ENCODE results near the gene TECRL. TPM values are rescaled to one million over a fixed set of nuclear protein-coding genes. Genes with fewer than 3 reads are reported as not detected.

TECRL gene
- total RNA-seq, 5 donors from 2014 or later (not counting 1 experiment from before 2014, with no cell fraction given), result not detected

DNA sequence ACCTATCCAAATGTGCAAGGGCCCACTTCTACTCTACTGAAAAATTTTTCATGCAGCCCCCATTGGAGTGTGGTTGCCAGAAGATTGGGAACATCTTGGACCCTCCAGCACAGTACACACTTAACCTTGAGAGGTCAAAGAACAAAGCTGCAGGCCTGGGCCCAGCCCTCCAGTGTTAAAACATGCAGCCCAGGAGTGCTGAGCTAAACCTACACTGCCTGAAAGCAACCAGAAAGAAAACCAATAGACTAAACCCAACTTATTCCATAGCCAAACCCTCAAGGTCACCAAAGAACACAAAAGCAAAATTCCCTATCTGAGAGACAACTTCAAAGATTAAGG lies 47.9 kb downstream of the TECRL start:
- no peak overlapping the region for H3K4me3 Mint-ChIP-seq

DNA sequence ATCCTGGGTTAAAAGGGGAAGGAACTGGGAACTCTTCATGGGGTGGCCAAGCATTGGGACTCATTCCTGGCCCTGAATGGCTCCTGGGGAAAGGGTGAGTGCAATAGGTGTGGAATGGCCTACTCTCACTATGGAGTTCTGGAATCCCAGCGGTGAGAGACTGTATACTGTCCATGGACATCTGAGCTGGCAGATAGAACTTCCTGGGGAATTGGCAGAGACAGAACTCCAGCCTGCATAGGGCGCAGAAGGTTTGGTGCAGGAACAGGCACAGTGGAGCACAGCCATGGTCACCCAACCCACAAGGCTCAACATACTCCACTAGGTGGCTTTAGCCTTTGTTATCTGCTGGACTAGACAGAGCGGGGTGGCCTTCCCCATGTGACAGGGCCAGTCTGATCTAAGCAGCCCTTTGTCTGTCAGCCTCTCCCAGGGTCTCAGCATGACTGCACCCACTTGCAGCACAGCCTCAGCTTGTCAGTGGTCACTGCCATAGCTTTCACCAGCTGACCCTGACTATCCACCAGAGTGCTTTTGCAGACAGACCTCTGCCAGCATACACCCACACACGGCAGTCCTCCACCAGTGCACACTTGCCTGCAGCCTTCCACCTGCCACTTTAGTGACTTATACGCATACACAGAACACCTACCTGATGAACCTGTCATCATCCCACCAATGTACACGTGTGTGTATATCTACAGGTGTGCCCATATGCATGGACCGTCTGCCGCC lies 48.4 kb downstream of the TECRL start:
- H3K27ac Mint-ChIP-seq, result no peak overlapping the region
- no peaks in the 10 kb centered on the region for H3K36me3 Mint-ChIP-seq
- H3K4me3 Mint-ChIP-seq, result no peak overlapping the region
- Histone ChIP-seq H3K27ac (ENCODE audit: low read length) (no peak overlapping the region), H3K27me3 (replicated peaks in 1 of 2; ENCODE audit: control insufficient read depth in 2 of 2, extremely low read depth in 1 of 2, insufficient read depth in 2 of 2, low read length in 1 of 2) (no peaks in the 10 kb centered on the region), H3K4me3 (ENCODE audit: control insufficient read depth in 1 of 2, extremely low read depth in 1 of 2, low read length in 1 of 2) (no peak overlapping the region), H3K9me3 (no peaks in the 10 kb centered on the region), H3K4me1 (ENCODE audit: control insufficient read depth in 1 of 2, extremely low read depth in 1 of 2, insufficient read depth in 2 of 2, low read length in 2 of 2) (no peaks in the 10 kb centered on the region), H3K36me3 (ENCODE audit: control insufficient read depth in 2 of 2, extremely low read depth in 1 of 2, insufficient read depth in 1 of 2, low read length in 1 of 2) (no peaks in the 10 kb centered on the region)
- H3K4me1 Mint-ChIP-seq, result no peaks in the 10 kb centered on the region
- no peak for DNase-seq
- peaks cover 9 to 38% (median 28%) of the 10 kb centered on the region in 3 donors for H3K9me3 Mint-ChIP-seq
- POLR2A ChIA-PET, result no interaction called here
- CTCF ChIA-PET, result no interaction called here
- H3K27me3 Mint-ChIP-seq, result no peaks in the 10 kb centered on the region
- peak in 1 of 4 experiments; percentile 15 for ATAC-seq (replicated peaks in 1 of 4)
- 79% methylated on average over 2 of the region's 8 CpGs for WGBS (ENCODE audit: insufficient coverage)

More for the DNA sequence above, 47.9 kb downstream of the TECRL start:
- Histone ChIP-seq H3K4me3 (ENCODE audit: control insufficient read depth in 1 of 2, extremely low read depth in 1 of 2, low read length in 1 of 2) (no peak overlapping the region), H3K27me3 (replicated peaks in 1 of 2; ENCODE audit: control insufficient read depth in 2 of 2, extremely low read depth in 1 of 2, insufficient read depth in 2 of 2, low read length in 1 of 2) (no peaks in the 10 kb centered on the region), H3K4me1 (ENCODE audit: control insufficient read depth in 1 of 2, extremely low read depth in 1 of 2, insufficient read depth in 2 of 2, low read length in 2 of 2) (no peaks in the 10 kb centered on the region), H3K9me3 (no peaks in the 10 kb centered on the region), H3K36me3 (ENCODE audit: control insufficient read depth in 2 of 2, extremely low read depth in 1 of 2, insufficient read depth in 1 of 2, low read length in 1 of 2) (no peaks in the 10 kb centered on the region), H3K27ac (ENCODE audit: low read length) (no peak overlapping the region)
- Mint-ChIP-seq H3K9me3 (peaks cover 14 to 39% (median 29%) of the 10 kb centered on the region in 3 donors), H3K4me1 (no peaks in the 10 kb centered on the region), H3K27ac (no peak overlapping the region), H3K27me3 (no peaks in the 10 kb centered on the region), H3K36me3 (no peaks in the 10 kb centered on the region)
- DNase-seq (no peak), ATAC-seq (replicated peaks in 1 of 4) (no peak)
- ChIA-PET POLR2A (no interaction called here), CTCF (no interaction called here)

DNA sequence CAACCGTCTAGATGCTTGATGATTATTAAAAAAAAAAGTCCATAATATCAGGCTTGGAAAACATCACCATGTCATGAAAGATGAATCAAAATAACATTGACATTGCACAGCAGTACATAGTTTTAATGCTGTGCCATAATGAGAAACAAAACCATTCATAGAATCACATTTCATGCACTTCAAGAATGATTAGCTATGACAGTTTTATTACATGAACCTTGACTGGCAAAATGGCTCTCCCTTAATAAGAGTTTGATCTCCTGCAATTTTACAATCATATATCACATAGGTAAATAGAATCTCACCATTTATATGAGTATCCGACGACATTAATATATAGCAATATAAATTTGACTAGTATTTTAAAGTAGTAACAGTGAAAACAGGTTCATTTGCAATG lies 49.8 kb downstream of the TECRL start:
- H3K4me3 Mint-ChIP-seq, result no peak overlapping the region

DNA sequence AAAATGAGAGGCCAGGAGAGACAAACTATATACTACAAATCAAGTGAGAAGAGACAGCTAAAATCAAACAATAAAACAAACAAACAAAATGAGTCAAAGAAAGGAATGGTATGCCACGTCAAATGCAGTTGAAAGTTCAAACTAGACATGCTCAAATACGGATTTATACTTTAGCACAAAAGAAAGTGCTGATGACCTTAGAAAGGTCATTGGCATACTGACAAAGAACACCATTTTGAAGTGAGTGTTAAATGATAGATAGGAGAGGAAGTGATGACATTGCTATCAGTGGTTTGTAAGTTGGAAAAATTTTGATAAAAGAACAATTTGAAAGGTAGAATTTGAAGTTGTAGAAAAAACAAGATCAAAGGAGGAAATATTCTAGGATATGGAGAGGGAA lies 55.3 kb downstream of the TECRL start:
- CTCF ChIA-PET, result no interaction called here
- H3K36me3 ChIP-seq (ENCODE audit: control insufficient read depth in 2 of 2, extremely low read depth in 1 of 2, insufficient read depth in 1 of 2, low read length in 1 of 2), result no peaks in the 10 kb centered on the region
- H3K36me3 Mint-ChIP-seq, result no peaks in the 10 kb centered on the region
- no peaks in the 10 kb centered on the region for H3K4me1 Mint-ChIP-seq
- H3K4me1 ChIP-seq (ENCODE audit: control insufficient read depth in 1 of 2, extremely low read depth in 1 of 2, insufficient read depth in 2 of 2, low read length in 2 of 2), result no peaks in the 10 kb centered on the region
- no peak overlapping the region for H3K27ac Mint-ChIP-seq
- DNase-seq, result no peak
- no peak overlapping the region for H3K4me3 ChIP-seq (ENCODE audit: control insufficient read depth in 1 of 2, extremely low read depth in 1 of 2, low read length in 1 of 2)
- no CpG with 5 or more reads among the region's 2 CpGs for WGBS (ENCODE audit: insufficient coverage)
- no peak overlapping the region for H3K4me3 Mint-ChIP-seq
- H3K27ac ChIP-seq (ENCODE audit: low read length), result no peak overlapping the region
- H3K9me3 ChIP-seq, result no peaks in the 10 kb centered on the region
- H3K9me3 Mint-ChIP-seq, result peaks cover 10 to 20% (median 10%) of the 10 kb centered on the region in 3 donors
- no peaks in the 10 kb centered on the region for H3K27me3 ChIP-seq (replicated peaks in 1 of 2; ENCODE audit: control insufficient read depth in 2 of 2, extremely low read depth in 1 of 2, insufficient read depth in 2 of 2, low read length in 1 of 2)
- H3K27me3 Mint-ChIP-seq, result no peaks in the 10 kb centered on the region
- POLR2A ChIA-PET, result no interaction called here
- ATAC-seq (replicated peaks in 1 of 4), result no peak

More for the DNA sequence above, 49.8 kb downstream of the TECRL start:
- no peaks in the 10 kb centered on the region for H3K27me3 ChIP-seq (replicated peaks in 1 of 2; ENCODE audit: control insufficient read depth in 2 of 2, extremely low read depth in 1 of 2, insufficient read depth in 2 of 2, low read length in 1 of 2)
- H3K9me3 ChIP-seq, result no peaks in the 10 kb centered on the region
- H3K4me1 ChIP-seq (ENCODE audit: control insufficient read depth in 1 of 2, extremely low read depth in 1 of 2, insufficient read depth in 2 of 2, low read length in 2 of 2), result no peaks in the 10 kb centered on the region
- Mint-ChIP-seq H3K27me3 (no peaks in the 10 kb centered on the region), H3K4me1 (no peaks in the 10 kb centered on the region), H3K27ac (no peak overlapping the region), H3K36me3 (no peaks in the 10 kb centered on the region), H3K9me3 (peaks cover 4 to 31% (median 20%) of the 10 kb centered on the region in 3 donors)
- H3K36me3 ChIP-seq (ENCODE audit: control insufficient read depth in 2 of 2, extremely low read depth in 1 of 2, insufficient read depth in 1 of 2, low read length in 1 of 2), result no peaks in the 10 kb centered on the region
- no peak overlapping the region for H3K4me3 ChIP-seq (ENCODE audit: control insufficient read depth in 1 of 2, extremely low read depth in 1 of 2, low read length in 1 of 2)
- WGBS (ENCODE audit: insufficient coverage), result no CpG with 5 or more reads among the region's 3 CpGs
- ATAC-seq (replicated peaks in 1 of 4) (no peak), DNase-seq (no peak)
- ChIA-PET POLR2A (no interaction called here), CTCF (no interaction called here)
- H3K27ac ChIP-seq (ENCODE audit: low read length), result no peak overlapping the region

DNA sequence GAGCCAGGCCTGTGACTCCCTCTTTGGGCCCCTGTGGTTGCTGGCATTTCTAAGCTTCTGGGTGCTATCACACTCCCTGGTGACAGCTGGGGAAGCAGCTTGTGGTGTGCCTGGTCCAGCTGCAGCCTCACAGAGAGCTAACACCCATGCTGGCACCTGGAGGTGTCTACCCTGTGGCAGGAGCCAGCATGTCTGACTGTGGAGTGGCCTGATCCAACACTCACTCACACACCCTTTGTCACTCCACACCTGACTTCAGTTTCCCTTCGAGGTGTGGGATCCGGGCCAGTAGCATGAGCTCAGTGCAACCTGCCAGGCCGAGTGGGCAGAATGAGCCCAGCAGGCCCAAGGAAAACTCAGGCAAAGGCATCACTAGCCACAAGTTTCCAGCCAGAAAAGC lies 67.5 kb downstream of the TECRL start:
- Mint-ChIP-seq H3K9me3 (peaks cover 5 to 15% (median 12%) of the 10 kb centered on the region in 3 donors), H3K36me3 (no peaks in the 10 kb centered on the region), H3K27ac (no peak overlapping the region), H3K4me3 (no peak overlapping the region), H3K4me1 (no peaks in the 10 kb centered on the region), H3K27me3 (no peaks in the 10 kb centered on the region)
- ChIA-PET POLR2A (no interaction called here), CTCF (no interaction called here)
- Histone ChIP-seq H3K27me3 (replicated peaks in 1 of 2; ENCODE audit: control insufficient read depth in 2 of 2, extremely low read depth in 1 of 2, insufficient read depth in 2 of 2, low read length in 1 of 2) (no peaks in the 10 kb centered on the region), H3K9me3 (no peaks in the 10 kb centered on the region), H3K27ac (ENCODE audit: low read length) (no peak overlapping the region), H3K36me3 (ENCODE audit: control insufficient read depth in 2 of 2, extremely low read depth in 1 of 2, insufficient read depth in 1 of 2, low read length in 1 of 2) (no peaks in the 10 kb centered on the region), H3K4me1 (ENCODE audit: control insufficient read depth in 1 of 2, extremely low read depth in 1 of 2, insufficient read depth in 2 of 2, low read length in 2 of 2) (no peaks in the 10 kb centered on the region), H3K4me3 (ENCODE audit: control insufficient read depth in 1 of 2, extremely low read depth in 1 of 2, low read length in 1 of 2) (no peak overlapping the region)
- ATAC-seq (replicated peaks in 1 of 4) (no peak), DNase-seq (no peak)
- 68% methylated on average over 3 of the region's 3 CpGs for WGBS (ENCODE audit: insufficient coverage)

DNA sequence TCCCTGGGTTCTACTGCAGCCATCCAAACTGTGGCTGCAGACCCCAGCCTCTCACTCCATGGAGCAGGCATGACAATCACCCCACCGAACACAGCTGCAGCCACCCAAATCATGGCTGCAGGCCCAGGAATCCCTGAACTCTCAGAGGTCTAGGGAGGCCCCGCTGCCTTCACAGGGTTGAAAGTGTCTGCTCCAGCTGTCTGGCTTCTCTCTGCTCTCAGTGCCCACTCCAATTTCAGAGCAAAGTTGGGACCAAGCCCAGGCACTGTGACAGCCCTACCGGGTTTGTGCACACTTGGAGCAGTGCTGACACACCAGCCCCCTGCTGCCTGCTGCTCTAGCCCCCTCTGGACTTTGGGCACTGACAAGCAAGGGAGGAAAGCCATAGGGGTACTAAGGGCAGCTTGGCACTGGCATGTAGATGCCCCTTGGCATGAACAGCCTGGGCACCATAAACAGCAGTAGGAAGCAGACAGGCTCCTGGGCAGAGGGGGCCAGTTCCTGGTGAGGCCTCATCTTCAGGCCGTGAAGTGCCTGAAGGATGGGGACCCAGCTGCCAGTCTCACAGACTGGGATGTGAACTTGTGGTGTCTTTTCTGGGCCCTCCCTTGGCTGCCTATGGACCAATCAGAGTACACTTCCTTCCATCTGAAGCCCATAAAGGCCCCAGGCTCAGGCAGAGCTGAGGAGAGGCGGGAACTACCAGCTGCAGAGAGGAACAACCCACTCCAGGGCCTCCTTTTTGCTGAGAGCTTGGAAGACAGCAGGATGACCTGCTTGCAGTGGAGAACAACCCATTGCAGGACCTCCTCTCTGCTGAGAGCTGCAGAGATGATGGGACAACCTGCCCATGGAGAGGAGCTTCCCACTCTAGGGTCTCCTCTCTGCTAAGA lies 68.8 kb downstream of the TECRL start:
- DNase-seq (no peak), ATAC-seq (replicated peaks in 1 of 4) (no peak)
- H3K9me3 Mint-ChIP-seq, result peaks cover 5 to 14% (median 11%) of the 10 kb centered on the region in 3 donors
- H3K4me1 Mint-ChIP-seq, result no peaks in the 10 kb centered on the region
- no peak overlapping the region for H3K4me3 ChIP-seq (ENCODE audit: control insufficient read depth in 1 of 2, extremely low read depth in 1 of 2, low read length in 1 of 2)
- H3K36me3 Mint-ChIP-seq, result no peaks in the 10 kb centered on the region
- H3K27ac ChIP-seq (ENCODE audit: low read length), result no peak overlapping the region
- ChIA-PET POLR2A (no interaction called here), CTCF (no interaction called here)
- no peak overlapping the region for H3K4me3 Mint-ChIP-seq
- H3K27ac Mint-ChIP-seq, result no peak overlapping the region
- no peaks in the 10 kb centered on the region for H3K36me3 ChIP-seq (ENCODE audit: control insufficient read depth in 2 of 2, extremely low read depth in 1 of 2, insufficient read depth in 1 of 2, low read length in 1 of 2)
- no peaks in the 10 kb centered on the region for H3K4me1 ChIP-seq (ENCODE audit: control insufficient read depth in 1 of 2, extremely low read depth in 1 of 2, insufficient read depth in 2 of 2, low read length in 2 of 2)
- WGBS (ENCODE audit: insufficient coverage), result 83% methylated on average over 5 of the region's 5 CpGs
- H3K27me3 Mint-ChIP-seq, result no peaks in the 10 kb centered on the region
- no peaks in the 10 kb centered on the region for H3K9me3 ChIP-seq
- no peaks in the 10 kb centered on the region for H3K27me3 ChIP-seq (replicated peaks in 1 of 2; ENCODE audit: control insufficient read depth in 2 of 2, extremely low read depth in 1 of 2, insufficient read depth in 2 of 2, low read length in 1 of 2)

Data from T-cell (primary cell).